ENCODE data around the gene UNC119B.
A peak's percentile ranks its signal among the peaks of the same experiment; 100 is the strongest.
"Not testable (repeated sequence)": the region's sequence is repeated elsewhere in the genome, so short reads cannot be mapped to it uniquely, and the experiment has no call there.

UNC119B gene

DNA sequence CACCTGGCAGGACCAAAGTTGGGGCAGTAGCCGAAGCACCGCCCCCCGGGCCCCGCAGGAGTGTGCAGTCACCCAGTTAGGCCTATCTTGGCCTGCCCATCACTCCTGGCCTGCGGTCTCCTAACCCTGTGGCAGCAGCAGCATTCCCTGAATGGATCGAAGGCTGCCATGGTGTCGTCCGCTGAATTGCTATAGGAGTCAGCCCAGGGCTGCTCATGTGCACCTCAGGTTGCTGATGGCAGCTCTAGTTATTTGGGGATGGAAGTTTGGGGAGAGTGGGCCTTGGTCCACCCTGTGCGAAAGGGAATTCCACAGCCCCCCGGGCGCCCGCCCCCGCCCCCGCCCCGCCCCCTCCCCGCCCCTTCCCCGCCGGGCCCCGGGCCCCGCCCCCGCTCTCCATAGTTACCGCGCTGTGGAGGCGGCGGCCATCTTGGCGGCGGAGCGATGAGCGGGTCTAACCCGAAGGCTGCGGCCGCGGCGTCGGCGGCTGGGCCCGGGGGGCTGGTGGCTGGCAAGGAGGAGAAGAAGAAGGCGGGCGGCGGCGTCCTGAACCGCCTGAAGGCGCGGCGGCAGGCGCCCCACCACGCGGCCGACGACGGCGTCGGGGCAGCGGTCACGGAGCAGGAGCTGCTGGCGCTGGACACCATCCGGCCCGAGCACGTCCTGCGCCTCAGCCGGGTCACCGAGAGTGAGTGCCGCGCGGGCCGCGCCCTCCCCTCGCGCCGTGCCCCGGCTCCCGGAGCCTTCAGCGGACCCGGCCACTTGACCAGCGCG, at the start of gene UNC119B:
UNC119B (plus strand) TSS at position 428 of the 774 bp plus-strand sequence; CDS start at position 445, 17 bp downstream.
- intact Hi-C loops (cut with DNase I): loop anchor here (2.0 to 5.0 kb wide), 2 partner anchors 23 to 128 kb away; partner anchors contain the start of genes MLEC and POP5
- DNase-seq: peak in 41 of 42 donors; percentile 41 to 91 (median 82)

DNA sequence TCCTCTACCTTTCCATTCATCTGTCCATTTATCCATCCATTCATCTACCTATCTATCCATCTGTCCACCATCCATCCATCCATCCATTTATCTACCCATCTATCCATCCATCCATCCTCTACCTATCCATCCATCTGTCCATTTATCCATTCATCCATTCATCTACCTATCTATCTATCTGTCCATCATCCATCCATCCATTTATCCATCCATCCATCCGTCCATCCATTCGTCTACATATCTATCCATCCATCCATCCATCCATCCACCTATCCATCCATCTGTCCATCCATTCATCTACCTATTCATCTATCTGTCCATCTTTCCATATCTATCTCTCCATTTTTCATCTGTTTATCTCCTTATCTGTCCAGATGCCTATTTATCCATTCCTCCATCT, 48.8 kb upstream of the UNC119B start:
- intact Hi-C loops (cut with DNase I): no loop called here
- no peak for DNase-seq

DNA sequence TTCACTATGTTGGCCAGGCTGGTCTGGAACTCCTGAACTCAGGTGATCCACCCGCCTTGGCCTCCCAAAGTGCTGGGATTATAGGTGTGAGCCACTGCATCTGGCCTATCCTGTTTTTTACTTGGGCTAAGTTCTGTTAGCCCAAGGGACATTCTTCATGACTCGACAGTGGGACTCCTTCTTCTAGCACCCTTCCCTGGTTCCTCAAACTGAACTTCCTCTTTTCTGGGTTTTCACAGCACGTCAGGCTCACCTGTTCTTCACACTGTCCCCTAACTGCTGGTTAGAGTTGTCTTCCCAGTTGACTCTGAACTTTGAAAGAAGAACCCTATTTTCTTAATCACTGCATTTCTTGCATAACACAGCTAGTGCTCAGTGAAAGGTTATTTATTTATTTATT, 47.4 kb upstream of the UNC119B start:
- DNase-seq: no peak
- intact Hi-C loops (cut with DNase I): no loop called here

DNA sequence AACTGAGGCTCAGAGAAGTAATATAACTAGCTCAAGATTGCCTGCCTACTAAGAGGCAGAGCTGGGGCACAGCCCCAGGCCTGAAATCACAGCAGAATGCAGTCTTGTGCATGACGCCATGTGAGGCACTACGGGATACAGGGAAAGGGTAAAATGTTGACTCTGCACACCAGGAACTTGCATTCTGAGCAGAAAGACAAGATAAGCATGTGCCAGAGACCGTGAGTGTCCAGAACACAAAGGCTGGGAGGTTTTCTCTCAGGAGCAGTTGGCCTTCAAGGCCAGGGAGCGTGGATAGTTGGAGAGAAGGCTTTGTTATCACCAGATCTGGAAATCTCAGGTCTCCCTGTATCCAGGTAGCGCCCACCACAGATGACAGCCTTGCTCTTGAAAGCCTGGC, 46.5 kb upstream of the UNC119B start:
- intact Hi-C loops (cut with DNase I): no loop called here
- no peak for DNase-seq

DNA sequence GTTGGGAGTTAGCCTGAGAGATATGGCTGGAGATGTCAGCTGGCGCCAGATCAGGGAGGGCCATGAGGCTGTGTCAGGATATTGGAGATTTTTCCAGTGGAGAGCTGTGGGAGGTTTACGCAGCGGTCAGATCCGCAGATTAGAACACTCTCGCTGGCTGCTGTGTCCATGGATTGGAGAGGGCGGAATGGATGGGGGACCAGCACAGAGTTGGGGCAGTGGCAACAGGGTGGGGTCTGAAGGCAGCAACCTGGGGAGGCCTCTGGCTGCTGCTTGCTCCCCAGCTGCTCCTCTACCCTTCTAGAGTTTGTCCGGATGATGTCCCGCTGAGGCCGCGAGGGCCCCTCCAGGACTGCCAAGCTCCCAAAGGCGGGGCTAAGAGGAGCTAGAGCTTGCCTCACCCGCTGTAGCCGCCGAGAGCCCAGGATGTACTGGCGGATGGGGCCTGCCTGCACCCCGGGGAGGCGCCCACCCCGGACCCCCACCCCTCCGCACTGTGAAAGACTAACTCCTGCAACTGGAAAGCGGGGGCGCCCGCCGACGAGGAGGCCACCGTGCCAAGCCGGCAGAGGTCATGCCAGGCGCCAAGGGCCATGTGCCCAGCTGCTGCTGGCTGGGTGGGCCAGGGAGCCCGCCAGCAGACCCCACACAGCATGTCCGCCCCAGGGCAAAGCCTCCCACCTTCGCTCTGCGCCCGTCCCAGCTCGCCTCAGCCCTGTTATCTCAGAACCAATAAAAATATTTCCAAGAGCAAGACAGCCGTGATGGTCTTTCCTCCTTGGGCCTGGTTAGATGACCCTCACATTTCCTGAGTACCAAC, 43.5 kb upstream of the UNC119B start:
- no peak for DNase-seq
- intact Hi-C loops (cut with DNase I): no loop called here

DNA sequence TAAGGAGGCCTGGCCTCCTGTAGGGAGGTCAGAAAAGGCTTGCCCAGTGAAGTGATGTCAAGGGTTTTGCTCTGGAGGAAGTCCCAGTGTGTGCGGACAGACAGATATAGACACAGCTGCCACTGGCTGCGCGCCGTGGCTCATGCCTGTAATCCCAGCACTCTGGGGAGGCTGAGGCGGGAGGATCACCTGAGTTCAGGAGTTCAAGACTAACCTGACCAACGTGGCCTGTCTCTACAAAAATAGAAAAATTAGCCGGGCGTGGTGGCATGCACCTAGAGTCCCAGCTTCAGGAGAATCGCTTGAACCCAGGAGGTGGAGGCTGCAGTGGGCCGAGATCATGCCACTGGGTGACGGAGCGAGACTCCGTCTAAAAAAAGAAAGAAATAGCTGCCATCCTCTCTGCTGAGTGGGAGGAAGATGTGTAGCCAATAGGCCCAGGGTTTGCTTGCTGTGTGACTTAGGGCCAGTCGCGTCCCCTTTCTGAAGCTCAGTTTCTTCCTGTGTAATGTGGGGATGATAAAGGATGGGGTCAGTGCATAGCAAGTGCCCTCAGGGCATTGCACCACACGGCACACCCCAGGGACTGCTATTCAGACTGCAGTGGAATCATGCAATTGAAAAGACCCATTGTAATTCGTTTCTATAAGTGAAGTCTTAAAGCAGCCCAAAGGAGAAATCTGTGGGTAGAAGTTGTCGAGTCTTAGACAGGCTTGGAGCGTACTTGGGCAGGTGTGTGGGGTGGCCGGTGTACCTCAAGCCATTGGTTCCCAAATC, 42.0 kb upstream of the UNC119B start:
- intact Hi-C loops (cut with DNase I): no loop called here
- no peak for DNase-seq

DNA sequence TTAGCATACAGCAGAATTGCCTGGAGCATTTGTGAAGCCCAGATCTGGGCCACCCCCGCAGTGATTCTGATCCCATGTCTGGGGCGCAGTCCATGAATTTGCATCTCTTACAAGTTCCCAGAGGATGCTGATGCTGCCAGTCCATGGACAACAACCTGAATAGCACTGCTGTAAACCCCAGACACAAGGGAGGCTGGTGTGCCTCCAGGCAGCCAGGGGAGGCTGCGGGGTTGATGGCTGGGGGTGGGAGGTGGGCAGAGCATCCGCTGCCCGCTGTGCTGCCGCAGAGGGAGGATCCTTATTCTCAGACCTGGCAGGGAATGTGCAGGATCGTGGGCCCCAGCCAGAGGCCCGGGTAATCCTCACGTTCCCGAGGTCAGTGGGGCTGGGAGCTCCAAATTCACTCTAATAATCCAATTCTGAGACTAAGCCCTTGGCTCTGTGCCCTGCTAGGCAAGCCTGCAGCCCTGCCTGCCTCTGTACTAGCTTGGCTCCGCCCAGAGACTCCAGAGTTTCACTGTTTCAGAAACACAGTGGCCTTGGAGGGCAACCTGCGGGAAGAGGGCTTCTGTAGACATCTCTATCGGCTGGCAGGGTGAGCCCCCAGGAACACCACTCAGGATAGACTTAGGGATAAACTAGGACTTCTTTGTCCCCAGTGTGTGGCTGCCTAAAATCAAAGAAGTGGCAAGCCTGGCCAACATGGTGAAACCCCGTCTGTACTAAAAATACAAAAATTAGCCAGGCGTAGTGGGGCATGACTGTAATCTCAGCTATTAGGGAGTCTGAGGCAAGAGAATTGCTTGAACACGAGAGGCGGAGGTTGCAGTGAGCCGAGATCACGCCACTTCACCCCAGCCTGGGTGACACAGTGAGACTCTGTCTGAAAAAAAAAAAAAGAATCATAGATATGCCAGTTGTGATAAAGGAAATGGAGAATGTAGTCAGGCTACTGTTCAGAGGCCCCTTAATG, 41.1 kb upstream of the UNC119B start:
- intact Hi-C loops (cut with DNase I): no loop called here
- DNase-seq: peak in 2 of 42 donors; percentile 39 to 45

DNA sequence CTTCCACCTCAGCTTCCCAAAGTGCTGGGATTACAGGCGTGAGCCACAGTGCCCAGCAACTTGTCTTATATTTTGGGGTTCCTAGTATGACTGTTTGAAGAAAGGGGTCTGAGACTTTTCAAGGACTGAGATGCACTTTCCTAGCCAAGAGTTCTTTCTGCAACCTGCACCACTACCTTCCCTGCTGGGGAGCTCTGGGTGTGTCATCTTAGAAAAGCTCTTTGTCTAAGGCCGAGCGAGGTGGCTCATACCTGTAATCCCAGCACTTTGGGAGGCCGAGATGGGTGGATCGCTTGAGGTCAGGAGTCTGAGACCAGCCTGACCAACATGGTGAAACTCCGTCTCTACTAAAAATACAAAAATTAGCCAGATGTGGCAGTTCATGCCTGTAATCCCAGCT, 40.0 kb upstream of the UNC119B start:
- intact Hi-C loops (cut with DNase I); DNase-seq: not testable (repeated sequence)

DNA sequence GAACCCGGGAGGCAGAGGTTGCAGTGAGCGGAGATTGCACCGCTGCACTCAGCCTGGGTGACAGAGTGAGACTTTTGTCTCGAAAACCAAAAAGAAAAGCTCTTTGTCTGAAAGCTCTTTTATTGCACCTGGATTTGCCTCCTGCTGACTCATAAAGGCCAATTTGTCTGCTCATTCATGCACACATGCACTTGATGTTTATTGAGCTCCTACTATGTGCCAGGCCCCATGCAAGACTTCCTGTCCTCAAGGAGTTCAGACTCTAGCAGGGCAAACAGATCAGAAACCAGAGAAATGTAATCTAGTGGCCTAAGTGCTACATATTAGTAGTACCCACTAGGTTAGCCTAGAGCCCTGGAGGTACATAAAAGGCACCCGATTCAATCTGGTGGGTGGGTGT, 39.6 kb upstream of the UNC119B start:
- no peak for DNase-seq
- intact Hi-C loops (cut with DNase I): no loop called here

DNA sequence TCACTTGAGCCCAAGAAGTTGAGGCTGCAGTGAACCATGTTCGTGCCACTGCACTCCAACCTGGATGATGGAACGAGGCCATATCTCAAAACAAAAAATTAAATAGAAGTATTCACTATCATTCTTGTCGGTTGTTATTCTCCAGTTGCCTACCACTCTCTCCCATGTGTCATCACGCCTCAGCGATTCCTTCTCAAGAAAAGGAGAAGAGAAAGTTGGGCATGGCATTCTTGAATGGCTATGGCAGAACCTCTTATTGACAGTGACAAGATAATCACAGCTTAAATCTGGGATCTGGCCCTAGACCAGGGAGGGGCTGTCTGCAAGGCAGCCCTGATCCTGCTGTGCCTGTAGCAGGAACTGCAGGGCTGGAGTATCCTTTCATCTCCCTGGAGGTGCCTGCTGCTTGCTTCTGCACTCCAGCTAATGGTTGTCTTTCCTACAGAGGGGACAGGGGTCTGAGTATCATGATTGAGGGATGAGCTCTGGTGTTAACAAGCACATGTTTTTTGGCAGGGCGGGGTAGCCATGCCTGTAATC, 36.1 kb upstream of the UNC119B start:
- no peak for DNase-seq
- intact Hi-C loops (cut with DNase I): no loop called here

DNA sequence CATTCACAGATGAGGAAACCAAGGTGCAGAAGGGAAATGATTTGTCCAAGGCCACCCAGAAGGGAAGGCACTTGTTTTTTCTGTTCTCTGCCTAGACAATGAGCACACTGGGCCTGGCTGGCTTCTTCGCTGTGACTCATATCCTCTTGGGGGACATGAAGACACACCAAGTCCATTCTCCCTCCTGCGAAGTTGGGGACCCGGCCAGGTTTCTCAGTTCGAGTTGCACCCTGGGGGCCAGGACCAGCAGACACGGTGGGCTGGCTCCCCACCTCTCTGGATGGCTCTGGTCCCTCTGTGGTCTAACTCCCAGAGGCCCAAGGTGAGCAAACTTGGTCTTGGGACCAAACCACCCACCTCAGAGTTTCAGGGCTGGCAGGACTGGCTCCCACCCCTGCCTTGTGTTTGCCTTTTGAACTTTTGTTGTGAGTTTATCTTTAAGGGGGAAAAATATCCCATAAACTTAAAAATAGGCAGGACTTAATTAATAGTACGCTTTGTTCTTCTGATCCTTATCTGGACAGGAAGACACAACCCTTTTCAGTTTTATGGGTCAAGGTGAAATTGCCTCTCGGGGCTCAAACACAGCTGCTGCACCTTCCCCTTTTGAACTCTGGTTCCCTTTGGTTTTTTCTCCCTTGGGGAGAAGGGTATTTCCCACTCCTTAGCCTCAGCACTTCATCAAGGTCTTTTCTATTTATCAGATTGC, 32.3 kb upstream of the UNC119B start:
- no peak for DNase-seq
- intact Hi-C loops (cut with DNase I): no loop called here

DNA sequence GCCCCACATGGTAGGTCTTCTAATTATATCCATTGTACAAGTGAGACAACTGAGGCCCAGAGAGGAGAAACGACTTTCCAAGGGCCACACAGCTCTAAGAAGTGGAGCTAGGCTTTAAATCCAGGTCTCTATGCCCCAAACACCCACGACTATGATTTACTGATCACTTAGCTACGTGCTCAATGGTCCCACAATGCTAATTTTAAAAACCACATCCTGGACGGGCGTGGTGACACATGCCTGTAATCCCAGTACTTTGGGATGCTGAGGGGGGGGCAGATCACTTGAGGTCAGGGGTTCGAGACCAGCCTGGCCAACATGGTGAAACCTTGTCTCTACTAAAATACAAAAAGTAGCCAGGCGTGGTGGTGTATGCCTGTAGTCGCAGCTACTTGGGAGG, 31.7 kb upstream of the UNC119B start:
- intact Hi-C loops (cut with DNase I): no loop called here
- DNase-seq: no peak

DNA sequence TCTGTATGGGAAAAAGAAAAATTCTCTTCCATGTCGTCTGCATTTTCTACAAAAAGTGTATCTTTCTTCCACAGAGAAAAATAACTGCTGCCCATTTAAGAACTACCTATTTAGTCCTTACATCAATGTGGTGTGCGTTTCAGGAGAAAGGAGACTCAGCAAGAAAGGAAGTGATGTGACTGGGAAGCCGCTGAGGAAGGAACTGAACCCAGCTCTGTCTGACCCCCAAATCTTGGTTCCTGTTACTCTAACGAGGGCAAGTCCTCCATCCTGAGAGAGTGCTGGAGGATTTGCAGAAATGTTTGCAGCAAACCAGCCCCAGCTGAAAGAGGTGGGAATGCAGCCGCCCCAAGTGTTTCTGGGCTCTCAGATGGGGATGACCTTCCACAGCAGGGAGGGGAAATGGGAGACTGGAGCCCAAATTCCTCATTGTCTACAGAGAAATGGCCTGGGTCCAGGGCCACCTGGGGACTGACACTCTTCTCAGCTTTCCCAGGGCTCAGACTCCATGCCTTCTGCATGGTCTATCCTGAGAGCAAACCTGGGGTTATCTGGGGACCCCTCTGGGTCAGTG, 30.0 kb upstream of the UNC119B start:
- DNase-seq: peak in 1 of 42 donors; percentile 5
- intact Hi-C loops (cut with DNase I): no loop called here

DNA sequence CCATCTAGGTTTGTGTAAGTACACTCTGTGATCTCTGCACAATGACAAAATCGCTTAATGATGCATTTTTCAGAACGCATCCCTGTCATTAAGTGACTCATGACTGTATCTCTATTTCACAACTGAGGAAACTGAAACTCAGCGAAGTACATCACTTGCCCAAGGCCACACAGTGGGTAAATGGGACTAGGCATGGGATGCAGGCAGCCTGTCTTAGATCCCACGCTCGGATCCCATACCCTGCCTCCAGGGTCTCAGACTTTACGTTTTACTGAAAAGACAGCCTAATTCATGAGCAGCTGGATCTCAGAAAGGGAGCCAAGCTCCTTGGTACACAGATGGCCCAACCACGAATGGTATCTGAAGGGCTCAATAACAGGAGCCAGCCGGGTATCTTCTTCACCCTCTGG, 25.7 kb upstream of the UNC119B start:
- intact Hi-C loops (cut with DNase I): no loop called here

DNA sequence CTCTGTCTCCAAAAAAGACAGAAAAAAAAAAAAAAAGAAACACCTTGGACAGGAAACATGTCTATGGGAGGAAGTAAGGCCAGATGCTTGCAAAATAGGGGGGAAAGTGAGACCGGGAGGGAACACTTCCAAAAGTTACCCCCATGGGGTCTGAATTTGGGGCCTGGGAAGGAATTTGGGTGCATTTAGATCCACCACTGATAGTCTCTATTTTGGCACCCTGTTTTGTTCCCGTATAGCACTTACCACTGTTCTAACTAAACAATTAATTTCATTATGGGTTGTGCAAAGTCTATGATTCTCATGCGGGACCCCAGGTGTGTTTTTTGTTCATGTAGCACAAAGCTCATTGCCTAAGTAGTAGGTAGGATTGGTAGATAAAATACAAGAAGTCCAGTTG, 24.7 kb upstream of the UNC119B start:
- no peak for DNase-seq
- intact Hi-C loops (cut with DNase I): loop anchor here (5.0 kb wide), 1 partner anchor 103 kb away; the partner anchor contains the start of gene POP5

More for the DNA sequence above, 25.7 kb upstream of the UNC119B start:
- DNase-seq: no peak

DNA sequence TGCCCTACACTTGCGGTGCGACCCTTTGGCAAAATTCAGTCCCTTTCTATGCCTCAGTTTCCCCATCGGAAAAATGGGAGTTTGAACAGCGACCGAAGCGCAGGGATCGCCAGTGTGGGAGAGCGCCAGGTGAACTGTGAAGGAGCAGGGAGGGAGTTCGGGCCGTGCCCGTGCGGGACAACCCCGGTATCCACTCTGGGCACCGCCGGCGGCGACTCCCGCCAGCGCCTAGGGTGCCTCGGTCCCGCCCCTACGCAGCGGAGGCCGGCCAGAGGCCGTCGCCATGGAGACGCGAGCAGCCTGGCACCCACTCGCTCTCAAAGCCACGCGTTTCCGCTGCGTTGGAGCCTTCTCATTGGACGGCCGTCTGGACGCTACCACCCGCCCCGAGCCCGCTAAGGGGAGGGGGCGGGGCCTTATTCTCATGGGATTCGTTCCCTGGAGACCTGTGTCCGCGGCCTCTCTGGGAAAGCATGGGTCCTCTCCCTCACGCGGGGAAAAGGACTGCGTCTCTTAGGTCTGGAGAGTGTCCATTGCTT, 24.0 kb upstream of the UNC119B start:
- peak; percentile 97 to 100 (median 99) for DNase-seq
- intact Hi-C loops (cut with DNase I): loop anchor here (2.0 to 5.0 kb wide), 2 partner anchors 25 to 104 kb away; partner anchors contain the start of genes POP5 and UNC119B

Measured in head of caudate nucleus (tissue), 42 donors.